Heart right ventricle (tissue), 16 donors: ENCODE measurements around the gene TBC1D20. TPM values are rescaled to one million over a fixed set of nuclear protein-coding genes. Genes with fewer than 3 reads are reported as not detected.

Source experiments
- ATAC-seq, 8 donors: fragments of 200-7000 bp; cut with Tn5 transposase; one replicate each; pipeline ENCODE4 v1.9.1; 2020; ENCODE audit warnings: mild to moderate bottlenecking in 8 of 8, moderate library complexity in 8 of 8, moderate number of reproducible peaks in 1 of 8
- DNase-seq, 2 donors: peaks; one replicate each; pipeline ENCODE4 v3.0.0-alpha.2; 2020
- H3K27ac ChIP-seq, 10 donors: fragments of 200-600 bp; sonication (generic) in 2 of 10; one replicate each; pipeline versions ENCODE4 v1.5.0 to v1.8.0; 2020 to 2022; ENCODE audit warnings: mild to moderate bottlenecking in 3 of 10
- H3K27me3 ChIP-seq, 7 donors: fragments of 200-600 bp; one replicate each; pipeline ENCODE4 v1.8.0; 2021 to 2022; ENCODE audit warnings: mild to moderate bottlenecking in 2 of 7
- H3K36me3 ChIP-seq, 9 donors: fragments of 200-600 bp; sonication (generic) in 1 of 9; one replicate each; pipeline versions ENCODE4 v1.5.0 to v1.8.0; 2020 to 2022; ENCODE audit warnings: mild to moderate bottlenecking in 2 of 9
- H3K4me1 ChIP-seq, 9 donors: fragments of 200-600 bp; sonication (generic) in 1 of 9; one replicate each; pipeline versions ENCODE4 v1.5.0 to v1.8.0; 2020 to 2022; ENCODE audit warnings: mild to moderate bottlenecking in 4 of 9
- H3K4me3 ChIP-seq, 10 donors: fragments of 200-600 bp; sonication (generic) in 2 of 10; one replicate each; pipeline versions ENCODE4 v1.5.0 to v1.8.0; 2020 to 2022; ENCODE audit warnings: mild to moderate bottlenecking in 7 of 10, moderate library complexity in 2 of 10
- H3K9me3 ChIP-seq, 11 donors: fragments of 200-600 bp in 10 of 11; sonication (generic) in 2 of 11; one replicate each; pipeline versions ENCODE4 v1.5.0 to v1.8.0; 2013 to 2022; ENCODE audit warnings: mild to moderate bottlenecking in 2 of 11, control low read depth in 1 of 11, moderate library complexity in 1 of 11
- CTCF ChIP-seq, 9 donors: fragments of 200-600 bp; sonication (generic) in 2 of 9; IDR thresholded peaks; one replicate each; pipeline versions ENCODE4 v1.5.0 to v1.8.0; 2021 to 2022; ENCODE audit warnings: antibody characterized with exemption in 9 of 9, mild to moderate bottlenecking in 5 of 9, moderate library complexity in 1 of 9
- WGBS, 2 donors: extraction: QIAGEN DNeasy Blood & Tissue Kit; methylation state at CpG; one replicate each; pipeline ENCODE4 v1.1.7; 2013; ENCODE audit warnings: inconsistent platforms in 1 of 2; 5-methylcytosine and 5-hydroxymethylcytosine counted together
- intact Hi-C, 10 donors: fragments of 100-400 bp; cut with DNase I; formaldehyde crosslinking; loops; one replicate each; pipeline versions ENCODE4 v1.11.1 to v1.14.2; 2022
- polyA plus RNA-seq, 2 donors: library from polyadenylated mRNA; stranded (reverse); fragments of 200-250 nt; gene quantifications; one replicate each; pipeline ENCODE4 v1.2.3, GENCODE V29; 2013
- total RNA-seq, 10 donors: library from RNA; stranded (reverse); fragmentation: NEBNext Ultra II Directional in 3 of 10; extraction: Animal tissue kit (Norgen Biotek cat#: 25700) in 3 of 10; gene quantifications; one replicate each; pipeline versions ENCODE4 v1.2.1 to v1.2.4, GENCODE V29; 2021 to 2023
- donor health status: Arrhythmogenic right ventricular cardiomyopathy.
- donor health status: ischemic (EF 13 %, LVEDD 7.1; RV severe dilation, severe dysfunction).
- donor health status: healthy with polysubstance abuse.
- donor health status: DM: no; HTN: yes; CAD: no.
- donor health status: DM: no; HTN: no; CAD: no.
- donor health status: ischemic (EF 25% LVEDD 6.9; RV normal size, moderate dysfunction).
- donor health status: ischemic (EF 25% LVEDD 5.7; RV mildly dilated, moderate dysfunction).
- donor health status: healthy.
- donor health status: DM: yes; HTN: yes; CAD: no.
- donor health status: Ischemic cardiomyopathy.
- donor health status: ischemic (EF 35%, LVEDD 5.7; RV mildly dilated, moderate dysfunction).
- donor health status: nonischemic (EF 11% LVEDD 7.7; RV severe dilation, severe dysfunction).
- donor health status: DM: yes; HTN: yes; CAD: no.
- donor health status: PGD.
- donor health status: ischemic (EF 29% LVEDD 5.4; RV normal size, mild dysfunction).
- donor health status: nonischemic (EF 23%, LVEDD 6.1; RV moderate dilation, normal function).

The TBC1D20 gene
- total and polyA plus RNA-seq, 12 donors = 12.9 to 28.2 (median 22.9) TPM

- DNase-seq (no peak), ATAC-seq (peak; percentile 52 to 72 (median 65))
- intact Hi-C loops = loop anchor here in 1 of 10 donors (2.0 kb wide), 1 partner anchor 16 kb away; no protein-coding TSS in a partner anchor
- Histone ChIP-seq H3K27ac (peak overlapping the region in 7 of 10 donors; percentile 9 to 39 (median 27)), H3K4me3 (no peak overlapping the region), H3K9me3 (no peaks in the 10 kb centered on the region), H3K36me3 (peaks cover 0 to 76% (median 26%) of the 10 kb centered on the region in 9 donors), H3K27me3 (no peaks in the 10 kb centered on the region), H3K4me1 (peaks cover 9 to 36% (median 23%) of the 10 kb centered on the region in 9 donors)
- WGBS, 2 donors = 45 to 46% methylated on average over 12 of the region's 12 CpGs
- no peak for TF ChIP-seq CTCF (IDR thresholded peaks at IDR 0.05)
These were observed 17.4 kb downstream of the TBC1D20 start for GRCh38 chr20:444862-445426.

GRCh38 chr20:444117-444516 is 18.2 kb downstream of the TBC1D20 start:
- peak overlapping the region in 4 of 10 donors; percentile 25 to 39 (median 30) for H3K27ac ChIP-seq
- TF ChIP-seq CTCF (IDR thresholded peaks at IDR 0.05) = no peak
- H3K4me3 ChIP-seq = no peak overlapping the region
- H3K36me3 ChIP-seq = peaks cover 0 to 84% (median 33%) of the 10 kb centered on the region in 9 donors
- DNase-seq = no peak
- H3K27me3 ChIP-seq = no peaks in the 10 kb centered on the region
- peaks cover 9 to 39% (median 27%) of the 10 kb centered on the region in 9 donors for H3K4me1 ChIP-seq
- ATAC-seq = peak in 1 of 8 donors; percentile 19
- H3K9me3 ChIP-seq = no peaks in the 10 kb centered on the region
- intact Hi-C loops = loop anchor here in 1 of 10 donors (2.0 kb wide), 1 partner anchor 17 kb away; no protein-coding TSS in a partner anchor
- 68 to 78% methylated on average over 3 of the region's 3 CpGs for WGBS, 2 donors

GRCh38 chr20:443223-443775 is 19.0 kb downstream of the TBC1D20 start:
- DNase-seq (no peak), ATAC-seq (no peak)
- Histone ChIP-seq H3K27ac (no peak overlapping the region), H3K9me3 (no peaks in the 10 kb centered on the region), H3K4me1 (peaks cover 9 to 48% (median 34%) of the 10 kb centered on the region in 9 donors), H3K4me3 (no peak overlapping the region), H3K36me3 (peaks cover 0 to 93% (median 41%) of the 10 kb centered on the region in 9 donors), H3K27me3 (no peaks in the 10 kb centered on the region)
- no peak for TF ChIP-seq CTCF (IDR thresholded peaks at IDR 0.05)
- intact Hi-C loops = no loop called here
- WGBS, 2 donors = 91 to 94% methylated on average over 4 of the region's 4 CpGs

- intact Hi-C loops = no loop called here
- WGBS, 2 donors = 90 to 92% methylated on average over 13 of the region's 13 CpGs
- ATAC-seq (no peak), DNase-seq (no peak)
- Histone ChIP-seq H3K4me3 (no peak overlapping the region), H3K36me3 (peaks cover 0 to 96% (median 64%) of the 10 kb centered on the region in 9 donors), H3K9me3 (no peaks in the 10 kb centered on the region), H3K27ac (no peak overlapping the region), H3K4me1 (peaks cover 9 to 47% (median 35%) of the 10 kb centered on the region in 9 donors), H3K27me3 (no peaks in the 10 kb centered on the region)
- TF ChIP-seq CTCF (IDR thresholded peaks at IDR 0.05) = no peak
These were observed 21.7 kb downstream of the TBC1D20 start for GRCh38 chr20:440636-441035.
